Measurements from ENCODE around the gene DEPDC5.

GRCh38 chr22:31789803-31790202 is 36.0 kb downstream of the DEPDC5 start:
- TF ChIP-seq CTCF (IDR thresholded peaks at IDR 0.05; ENCODE audit: borderline replicate concordance, extremely low read depth, low read length, poor library complexity, severe bottlenecking) (no peak), EZH2 (IDR thresholded peaks at IDR 0.05; ENCODE audit: borderline replicate concordance, low read depth, low read length, severe bottlenecking) (no peak)

Data from DND-41 (cell line).